HepG2 (cell line): ENCODE results near the gene MMP19. TPM values are rescaled to one million over a fixed set of nuclear protein-coding genes. Genes with fewer than 3 reads are reported as not detected.

ENCODE experiments used
- ATF4 ChIP-seq, 2 experiments: fragments of 450-650 bp in 1 of 2; sonication (generic) in 1 of 2; formaldehyde crosslinking; IDR thresholded peaks; 2 replicates each; pipeline versions ENCODE4 v1.5.0 to v1.8.0; 2020 to 2022; ENCODE audit warnings: mild to moderate bottlenecking in 1 of 2, missing genetic modification reagents in 1 of 2
- DNMT3B ChIP-seq: conservative IDR thresholded peaks from 2 replicates; pipeline ENCODE4 v1.6.1; 2016; ENCODE audit warnings: missing biosample characterization, control low read depth
- HDAC6 ChIP-seq: fragments of 200-600 bp; sonication (generic); IDR thresholded peaks from 2 replicates; pipeline ENCODE4 v1.7.0; 2017; ENCODE audit warnings: mild to moderate bottlenecking, antibody characterized with exemption, low read length, low read depth
- HMG20B ChIP-seq: conservative IDR thresholded peaks from 2 replicates; pipeline ENCODE4 v1.6.1; 2016; ENCODE audit warnings: missing genetic modification reagents, missing compliant biosample characterization
- HNRNPLL ChIP-seq: fragments of 200-400 bp; formaldehyde crosslinking; IDR thresholded peaks from 2 replicates; pipeline ENCODE4 v1.6.1; 2017; ENCODE audit warnings: mild to moderate bottlenecking, low read depth, low read length; ENCODE audit not compliant: poor library complexity, severe bottlenecking
- MLXIP ChIP-seq: sonication (generic); formaldehyde crosslinking; IDR thresholded peaks from 2 replicates; pipeline ENCODE4 v1.9.0; 2021; ENCODE audit warnings: missing genetic modification reagents, borderline replicate concordance
- NR2F1 ChIP-seq, 2 experiments: fragments of 450-650 bp in 1 of 2; formaldehyde crosslinking in 1 of 2; IDR thresholded peaks; 2 replicates each; pipeline versions ENCODE4 v1.5.0 to v1.6.1; 2016 to 2020; ENCODE audit warnings: mild to moderate bottlenecking in 1 of 2, missing compliant biosample characterization in 1 of 2, missing genetic modification reagents in 1 of 2, moderate library complexity in 1 of 2
- NR3C1 ChIP-seq: sonication (generic); formaldehyde crosslinking; IDR thresholded peaks from 2 replicates; pipeline ENCODE4 v1.4.0; 2020; ENCODE audit warnings: missing genetic modification reagents
- PHF8 ChIP-seq: sonication (generic); formaldehyde crosslinking; IDR thresholded peaks from 2 replicates; pipeline ENCODE4 v1.5.0; 2020; ENCODE audit warnings: missing genetic modification reagents
- SALL1 ChIP-seq: sonication (generic); formaldehyde crosslinking; IDR thresholded peaks from 2 replicates; pipeline ENCODE4 v1.8.0; 2022; ENCODE audit warnings: mild to moderate bottlenecking, missing genetic modification reagents
- SRSF1 ChIP-seq: fragments of 200-400 bp; formaldehyde crosslinking; optimal IDR thresholded peaks from 2 replicates; pipeline ENCODE3; 2017; ENCODE audit warnings: mild to moderate bottlenecking, low read depth, low read length, moderate library complexity
- THAP9 ChIP-seq: sonication (generic); formaldehyde crosslinking; IDR thresholded peaks from 2 replicates; pipeline ENCODE4; 2020; ENCODE audit warnings: missing genetic modification reagents, mild to moderate bottlenecking, borderline replicate concordance
- ZBTB20 ChIP-seq: sonication (generic); formaldehyde crosslinking; IDR thresholded peaks from 2 replicates; pipeline ENCODE4 v1.8.1; 2023; ENCODE audit warnings: missing genetic modification reagents, low read depth, mild to moderate bottlenecking, borderline replicate concordance
- ZFP41 ChIP-seq: sonication (generic); formaldehyde crosslinking; IDR thresholded peaks from 2 replicates; pipeline ENCODE4 v1.4.0; 2020; ENCODE audit warnings: mild to moderate bottlenecking, missing genetic modification reagents, borderline replicate concordance
- ZNF20 ChIP-seq: sonication (generic); formaldehyde crosslinking; IDR thresholded peaks from 2 replicates; pipeline ENCODE4 v1.4.0; 2020; ENCODE audit warnings: mild to moderate bottlenecking, moderate library complexity, missing genetic modification reagents
- ZNF205 ChIP-seq: IDR thresholded peaks from 2 replicates; pipeline ENCODE4 v1.6.1; 2018; ENCODE audit warnings: missing biosample characterization, missing genetic modification reagents
- ZNF33B ChIP-seq: sonication (generic); formaldehyde crosslinking; IDR thresholded peaks from 2 replicates; pipeline ENCODE4 v1.5.1; 2020; ENCODE audit warnings: mild to moderate bottlenecking, missing genetic modification reagents
- ZNF550 ChIP-seq: sonication (generic); formaldehyde crosslinking; IDR thresholded peaks from 2 replicates; pipeline ENCODE4 v1.4.0; 2020; ENCODE audit warnings: mild to moderate bottlenecking, missing genetic modification reagents, borderline replicate concordance
- ZNF652 ChIP-seq: IDR thresholded peaks from 2 replicates; pipeline ENCODE4 v1.6.1; 2016; ENCODE audit warnings: low read depth, borderline replicate concordance
- polyA plus RNA-seq, 8 experiments: library from polyadenylated mRNA; depleted of rRNA in 3 of 8; stranded (reverse) in 7 of 8; unstranded in 1 of 8; fragments of >200 nt; fragmentation: Illumina TruSeq in 4 of 8; extraction: Trizol in 4 of 8; gene quantifications; 2 replicates each; pipeline versions ENCODE4 v1.2.1 to v1.2.3, GENCODE V29; 2011 to 2016; ENCODE audit warnings: low read depth in 4 of 8, missing spikeins in 1 of 8, mixed read lengths in 1 of 8; ENCODE audit not compliant: insufficient read depth in 1 of 8
- total RNA-seq, 5 experiments: library from RNA; depleted of rRNA; stranded (reverse); fragments of >200 nt; fragmentation: Illumina TruSeq; extraction: Trizol; gene quantifications; 2 replicates each; pipeline ENCODE4 v1.2.3, GENCODE V29; 2016; ENCODE audit warnings: low read depth in 1 of 5

The MMP19 gene
- total and polyA plus RNA-seq, 2 of the 13 experiments (the other 11 are each of a cell fraction or from before 2014, with no cell fraction given) = 0.07 to 0.08 TPM

GRCh38 chr12:55829967-55830600, 12.7 kb downstream of the MMP19 start (continued):
- no peak for TF ChIP-seq MLXIP (CRISPR knock-in tag)
- no peak for TF ChIP-seq HMG20B (CRISPR knock-in tag)
- TF ChIP-seq ATF4 (CRISPR knock-in tag; IDR thresholded peaks at IDR 0.05) = no peak
- TF ChIP-seq ZNF33B (CRISPR knock-in tag) = no peak
- no peak for TF ChIP-seq NR3C1 (CRISPR knock-in tag)
- no peak for TF ChIP-seq NR2F1 (CRISPR knock-in tag; IDR thresholded peaks at IDR 0.05)
- no peak for TF ChIP-seq PHF8 (CRISPR knock-in tag)
- no peak for TF ChIP-seq ZBTB20 (CRISPR knock-in tag)
- TF ChIP-seq ZFP41 (CRISPR knock-in tag) = no peak; the same call in 1 of the 2 replicates
- no peak; the same call in 1 of the 2 replicates for TF ChIP-seq SALL1 (CRISPR knock-in tag)
- no peak for TF ChIP-seq HDAC6
- no peak for TF ChIP-seq ZNF652
- no peak; the same call in 1 of the 2 replicates for TF ChIP-seq DNMT3B
- no peak for TF ChIP-seq ZNF205 (CRISPR knock-in tag)
- no peak for TF ChIP-seq ZNF20 (CRISPR knock-in tag)
- TF ChIP-seq ZNF550 (CRISPR knock-in tag) = no peak
- peak; percentile 84 for TF ChIP-seq HNRNPLL
- peak; percentile 2; the same call in 1 of the 2 replicates for TF ChIP-seq THAP9
- TF ChIP-seq SRSF1 = peak; percentile 76
